H1 (cell line): ENCODE data around the gene CACNA1C. TPM values are rescaled to one million over a fixed set of nuclear protein-coding genes. Genes with fewer than 3 reads are reported as not detected.

ENCODE experiments used
- CTCF ChIA-PET: fragments of 300-600 bp; sonication (Branson Sonifier 250); formaldehyde crosslinking; loops from one replicate; lab custom pipeline; 2021; ENCODE audit not compliant: partially characterized antibody; lab: Charles Lee
- POLR2A ChIA-PET: fragments of 300-600 bp; sonication (Branson Sonifier 250); formaldehyde crosslinking; loops from one replicate; lab custom pipeline; 2021; ENCODE audit warnings: inconsistent platforms; ENCODE audit not compliant: partially characterized antibody; lab: Charles Lee
- DNase-seq, 2 experiments: peaks; one replicate each; pipeline versions ENCODE4 v3.0.0 to v3.0.0-alpha.2; 2010 to 2022; ENCODE audit warnings: low spot score in 2 of 2, low read depth in 1 of 2, mixed read lengths in 1 of 2
- FAIRE-seq: peaks from 2 replicates; lab custom pipeline; 2011; peaks lifted over from hg19 to GRCh38; lab: Jason Lieb, UNC
- H2AFZ ChIP-seq: 2 replicates; pipeline ENCODE4 v1.8.1; 2012; ENCODE audit warnings: low read length, inconsistent platforms
- H2AK5ac ChIP-seq: 2 replicates; pipeline ENCODE4 v1.6.1; 2013; ENCODE audit warnings: low read depth, low read length
- H2BK120ac ChIP-seq: replicated peaks from 2 replicates; pipeline ENCODE3; 2013; ENCODE audit warnings: low read depth, low read length, inconsistent platforms
- H2BK12ac ChIP-seq: 2 replicates; pipeline ENCODE4 v1.6.1; 2013; ENCODE audit warnings: low read depth, low read length
- H2BK15ac ChIP-seq: 2 replicates; pipeline ENCODE4 v1.6.1; 2013; ENCODE audit warnings: low read length
- H2BK20ac ChIP-seq: 2 replicates; pipeline ENCODE4 v1.6.1; 2013; ENCODE audit warnings: low read length
- H2BK5ac ChIP-seq: 2 replicates; pipeline ENCODE4 v1.6.1; 2013; ENCODE audit warnings: low read depth, low read length
- H3K14ac ChIP-seq: 2 replicates; pipeline ENCODE4 v1.6.1; 2013; ENCODE audit warnings: inconsistent platforms; ENCODE audit not compliant: insufficient read length
- H3K18ac ChIP-seq: 2 replicates; pipeline ENCODE4 v1.6.1; 2013; ENCODE audit warnings: low read length; ENCODE audit errors: extremely low read depth
- H3K23ac ChIP-seq: 2 replicates; pipeline ENCODE4 v1.6.1; 2013; ENCODE audit warnings: inconsistent platforms; ENCODE audit not compliant: insufficient read length
- H3K23me2 ChIP-seq: 2 replicates; pipeline ENCODE4 v1.6.1; 2013; ENCODE audit warnings: low read depth, low read length
- H3K27ac ChIP-seq: 2 replicates; pipeline ENCODE4 v1.6.1; 2011; ENCODE audit warnings: low read depth, low read length, inconsistent platforms
- H3K27me3 ChIP-seq, 4 experiments: replicated peaks in 1 of 4; 1 replicate in 1 of 4; 2 replicates in 3 of 4; pipeline versions ENCODE4 v1.6.1 to v1.8.1; 2011 to 2013; ENCODE audit warnings: low read length in 3 of 4, mild to moderate bottlenecking in 3 of 4, inconsistent platforms in 2 of 4, mixed read lengths in 2 of 4, moderate library complexity in 1 of 4; ENCODE audit not compliant: control insufficient read depth in 3 of 4, insufficient read depth in 3 of 4; ENCODE audit errors: extremely low read depth in 1 of 4
- H3K36me3 ChIP-seq, 4 experiments: 2 replicates each; pipeline versions ENCODE4 v1.6.1 to v1.8.1; 2011 to 2013; ENCODE audit warnings: mild to moderate bottlenecking in 4 of 4, low read length in 3 of 4, moderate library complexity in 2 of 4, control low read depth in 1 of 4, inconsistent platforms in 1 of 4; ENCODE audit not compliant: insufficient read depth in 4 of 4, control insufficient read depth in 2 of 4
- H3K4ac ChIP-seq: replicated peaks from 2 replicates; pipeline ENCODE3; 2013; ENCODE audit warnings: low read length, low read depth, mixed read lengths, inconsistent platforms; ENCODE audit not compliant: insufficient read length
- H3K4me1 ChIP-seq, 4 experiments: replicated peaks in 1 of 4; 1 replicate in 1 of 4; 2 replicates in 3 of 4; pipeline versions ENCODE4 v1.6.1 to v1.8.1; 2011 to 2013; ENCODE audit warnings: low read length in 3 of 4, inconsistent platforms in 2 of 4, mixed read lengths in 1 of 4; ENCODE audit not compliant: insufficient read depth in 4 of 4, control insufficient read depth in 3 of 4
- H3K4me2 ChIP-seq, 2 experiments: 2 replicates each; pipeline versions ENCODE4 v1.6.1 to v1.8.1; 2011 to 2013; ENCODE audit warnings: low read depth in 2 of 2, low read length in 2 of 2, control low read depth in 1 of 2, inconsistent platforms in 1 of 2, mild to moderate bottlenecking in 1 of 2; ENCODE audit not compliant: insufficient read depth in 1 of 2
- H3K4me3 ChIP-seq, 4 experiments: fragments of 200-600, 300-600 bp in 1 of 4; sonication (generic), shearing (Covaris generic), sonication (Bioruptor Twin) in 1 of 4; 2 replicates each; pipeline versions ENCODE4 v1.5.1 to v1.8.1; 2011 to 2016; ENCODE audit warnings: low read length in 4 of 4, low read depth in 3 of 4, control low read depth in 2 of 4, inconsistent platforms in 2 of 4, mild to moderate bottlenecking in 2 of 4, mixed read lengths in 1 of 4, moderate library complexity in 1 of 4; ENCODE audit not compliant: insufficient read depth in 2 of 4; ENCODE audit errors: extremely low read depth in 1 of 4
- H3K56ac ChIP-seq: replicated peaks from 2 replicates; pipeline ENCODE3; 2013; ENCODE audit warnings: low read depth, mild to moderate bottlenecking, mixed read lengths, low read length, inconsistent platforms; ENCODE audit not compliant: insufficient read length
- H3K79me1 ChIP-seq: 2 replicates; pipeline ENCODE4 v1.6.1; 2013; ENCODE audit warnings: low read depth, low read length, control low read depth
- H3K79me2 ChIP-seq, 2 experiments: 2 replicates each; pipeline versions ENCODE4 v1.6.1 to v1.8.1; 2012 to 2013; ENCODE audit warnings: low read length in 2 of 2, mild to moderate bottlenecking in 2 of 2, inconsistent platforms in 1 of 2; ENCODE audit not compliant: insufficient read depth in 2 of 2, control insufficient read depth in 1 of 2
- H3K9ac ChIP-seq, 4 experiments: replicated peaks in 1 of 4; 1 replicate in 1 of 4; 2 replicates in 3 of 4; pipeline versions ENCODE4 v1.6.1 to v1.8.1; 2011 to 2013; ENCODE audit warnings: low read depth in 3 of 4, low read length in 3 of 4, control low read depth in 2 of 4, mild to moderate bottlenecking in 2 of 4, moderate library complexity in 2 of 4, inconsistent platforms in 1 of 4; ENCODE audit errors: extremely low read depth in 1 of 4
- H3K9me3 ChIP-seq, 2 experiments: 2 replicates each; pipeline versions ENCODE4 v1.6.1 to v1.8.1; 2012 to 2013; ENCODE audit warnings: mild to moderate bottlenecking in 2 of 2, moderate library complexity in 2 of 2, control low read depth in 1 of 2, inconsistent platforms in 1 of 2, low read depth in 1 of 2, low read length in 1 of 2, mixed read lengths in 1 of 2; ENCODE audit not compliant: insufficient read depth in 2 of 2
- H4K20me1 ChIP-seq, 2 experiments: replicated peaks in 1 of 2; 2 replicates each; pipeline versions ENCODE3 to v1.8.1; 2011 to 2013; ENCODE audit warnings: inconsistent platforms in 2 of 2, low read length in 2 of 2, mild to moderate bottlenecking in 1 of 2; ENCODE audit not compliant: insufficient read depth in 2 of 2, control insufficient read depth in 1 of 2
- H4K5ac ChIP-seq: 2 replicates; pipeline ENCODE4 v1.6.1; 2013; ENCODE audit warnings: low read length, low read depth, mixed read lengths, inconsistent platforms; ENCODE audit not compliant: insufficient read length
- H4K8ac ChIP-seq: 2 replicates; pipeline ENCODE4 v1.8.0; 2013; ENCODE audit warnings: mild to moderate bottlenecking, moderate library complexity, low read length, inconsistent platforms; ENCODE audit not compliant: insufficient read depth; ENCODE audit errors: extremely low read depth
- H4K91ac ChIP-seq: replicated peaks from 2 replicates; pipeline ENCODE3; 2013; ENCODE audit warnings: low read length, mixed read lengths, inconsistent platforms; ENCODE audit not compliant: insufficient read length
- CBX5 ChIP-seq: fragments of 300-800, 300-1000 bp; sonication (generic); IDR thresholded peaks from 2 replicates; pipeline ENCODE4 v1.7.1; 2016; ENCODE audit warnings: antibody characterized with exemption, low read length, low read depth
- EP300 ChIP-seq, 2 experiments: IDR thresholded peaks; 1 replicate in 1 of 2; 2 replicates in 1 of 2; pipeline ENCODE4 v1.6.1; 2011 to 2012; ENCODE audit warnings: low read depth in 2 of 2, low read length in 2 of 2, mild to moderate bottlenecking in 2 of 2, borderline replicate concordance in 1 of 2, inconsistent platforms in 1 of 2, moderate library complexity in 1 of 2
- EZH2 ChIP-seq: fragments of 200-600 bp; sonication (generic); IDR thresholded peaks from 2 replicates; pipeline ENCODE4 v1.7.1; 2012; ENCODE audit warnings: low read depth, mild to moderate bottlenecking, moderate library complexity, low read length, inconsistent platforms; ENCODE audit not compliant: severe bottlenecking
- GABPA ChIP-seq: IDR thresholded peaks from 2 replicates; pipeline ENCODE4 v1.6.1; 2011; ENCODE audit warnings: mild to moderate bottlenecking, low read length, moderate library complexity, borderline replicate concordance; ENCODE audit not compliant: insufficient read depth
- RBBP5 ChIP-seq: IDR thresholded peaks from 2 replicates; pipeline ENCODE4 v1.7.1; 2012; ENCODE audit warnings: low read depth, mild to moderate bottlenecking, inconsistent platforms, low read length, moderate library complexity, borderline replicate concordance
- SIRT6 ChIP-seq: IDR thresholded peaks from one replicate; pipeline ENCODE4 v1.7.1; 2012; ENCODE audit warnings: low read length, inconsistent platforms
- TAF7 ChIP-seq: optimal IDR thresholded peaks from 2 replicates; pipeline ENCODE3; 2011; ENCODE audit warnings: low read depth, mild to moderate bottlenecking, inconsistent platforms, low read length, moderate library complexity, borderline replicate concordance
- YY1 ChIP-seq: IDR thresholded peaks from 2 replicates; pipeline ENCODE4 v1.6.1; 2011; ENCODE audit warnings: low read depth, mild to moderate bottlenecking, low read length
- WGBS, 2 experiments: shearing (Covaris generic) in 1 of 2; methylation state at CpG; one replicate each; pipeline versions ENCODE4 v1.1.6 to v1.1.7; 2013 to 2015; ENCODE audit warnings: low lambda C conversion rate in 2 of 2, mixed read lengths in 2 of 2, inconsistent platforms in 1 of 2, low coverage in 1 of 2, missing lambda C conversion rate in 1 of 2; ENCODE audit not compliant: insufficient replicate concordance in 2 of 2, insufficient coverage in 1 of 2, insufficient read length in 1 of 2; ENCODE audit errors: extremely low coverage in 1 of 2, missing lambda C conversion rate in 1 of 2; 5-methylcytosine and 5-hydroxymethylcytosine counted together
- polyA plus RNA-seq, 7 experiments: library from polyadenylated mRNA; depleted of rRNA in 3 of 7; stranded (reverse) in 5 of 7; unstranded in 2 of 7; fragments of >200 nt in 5 of 7; fragments of 200-250 nt in 2 of 7; gene quantifications; 1 replicate in 5 of 7; 2 replicates in 1 of 7; 4 replicates in 1 of 7; pipeline versions ENCODE4 v1.2.1 to v1.2.3, GENCODE V29; 2011 to 2013; ENCODE audit warnings: missing spikeins in 2 of 7, mixed read lengths in 2 of 7
- total RNA-seq: library from RNA; stranded (reverse); fragmentation: NEBNext Ultra II Directional; extraction: Animal tissue kit (Norgen Biotek cat#: 25700); gene quantifications from 2 replicates; pipeline ENCODE4 v1.2.1, GENCODE V29; 2021

Gene CACNA1C
- total and polyA plus RNA-seq, 2 of the 8 experiments (the other 6 are each of a cell fraction or from before 2014, with no cell fraction given) = 1.3 TPM

GRCh38 chr12:2099595-2099994 is 46.8 kb downstream of the CACNA1C start:
- Histone ChIP-seq H3K27me3 (peaks cover 0 to 1% (median 0%) of the 10 kb centered on the region in 4 experiments; a peak in 1 of 7 replicates), H3K23me2 (0 out of 2 replicates have a peak, but pooled peaks cover 3% of the 10 kb centered on the region), H2BK120ac (no peak overlapping the region), H4K5ac (no peak overlapping the region), H2BK15ac (no peak overlapping the region), H2BK5ac (no peak overlapping the region), H3K79me1 (no peaks in the 10 kb centered on the region), H3K9ac (no peak overlapping the region), H2BK12ac (no peak overlapping the region), H4K20me1 (peaks cover 0 to 2% of the 10 kb centered on the region in 2 experiments), H3K79me2 (no peaks in the 10 kb centered on the region), H3K36me3 (no peaks in the 10 kb centered on the region), H3K4me3 (no peak overlapping the region), H3K27ac (no peak overlapping the region), H3K4me2 (no peak overlapping the region), H3K9me3 (0 out of 4 replicates have a peak, but pooled peaks cover 0 to 3% of the 10 kb centered on the region in 2 experiments), H4K91ac (no peak overlapping the region), H3K14ac (no peak overlapping the region), H3K4ac (no peak overlapping the region), H3K56ac (no peak overlapping the region), H2AFZ (no peak overlapping the region), H3K18ac (no peak overlapping the region), H4K8ac (no peak overlapping the region), H3K4me1 (no peaks in the 10 kb centered on the region; a peak in 1 of 7 replicates), H2BK20ac (no peak overlapping the region), H2AK5ac (no peak overlapping the region), H3K23ac (no peak overlapping the region)
- DNase-seq = no peak
- FAIRE-seq = no peak
- ChIA-PET CTCF (interaction anchor here (1.0 to 2.0 kb wide), 6 partner anchors 10 to 184 kb away, joined by 3 to 4 read pairs (median 3); no protein-coding TSS in a partner anchor), POLR2A (interaction anchor here (1.5 kb wide), 1 partner anchor 26 kb away, joined by 4 read pairs; no protein-coding TSS in a partner anchor)
- WGBS, 2 experiments = 86% methylated on average over 4 of the region's 4 CpGs; no CpG with 5 or more reads in 1 of the 2 experiments
- no peak for TF ChIP-seq YY1
- TF ChIP-seq SIRT6 = no peak
- TF ChIP-seq EP300 (IDR thresholded peaks at IDR 0.05; ENCODE audit: borderline replicate concordance in 1 of 2, low read depth in 2 of 2, low read length in 2 of 2) = no peak
- TF ChIP-seq EZH2 = no peak
- TF ChIP-seq TAF7 = no peak
- no peak for TF ChIP-seq CBX5
- TF ChIP-seq GABPA = no peak
- no peak for TF ChIP-seq RBBP5
